GM12873 (cell line): ENCODE measurements around the gene PTP4A1.

Experiments used
- CTCF ChIP-seq: IDR thresholded peaks from 2 replicates; pipeline ENCODE4 v1.5.1; 2012; ENCODE audit warnings: low read depth, mild to moderate bottlenecking, moderate library complexity, low read length, control low read depth; ENCODE audit not compliant: insufficient read depth; ENCODE audit errors: missing control alignments

PTP4A1 gene

GRCh38 chr6:63609231-63609630, 37.0 kb downstream of the PTP4A1 start:
- TF ChIP-seq CTCF = no peak

- no peak for TF ChIP-seq CTCF
Measured at GRCh38 chr6:63610944-63611343, 38.7 kb downstream of the PTP4A1 start.

- no peak for TF ChIP-seq CTCF
Measured at GRCh38 chr6:63611560-63611959, 39.3 kb downstream of the PTP4A1 start.

GRCh38 chr6:63615590-63615989, 43.3 kb downstream of the PTP4A1 start:
- TF ChIP-seq CTCF = no peak
